ENCODE data around the gene TSPAN7. TPM values are rescaled to one million over a fixed set of nuclear protein-coding genes. Genes with fewer than 3 reads are reported as not detected.

TSPAN7 gene
- polyA plus RNA-seq, 6 donors from 2014 or later = 0.58 TPM; not detected in 5

- Mint-ChIP-seq H3K4me3 (peak overlapping the region; percentile 80 to 93 (median 88)), H3K36me3 (no peaks in the 10 kb centered on the region), H3K27me3 (peaks cover 0 to 10% (median 3%) of the 10 kb centered on the region in 3 donors), H3K9me3 (no peaks in the 10 kb centered on the region), H3K27ac (peak overlapping the region in 1 of 6 donors; percentile 83), H3K4me1 (peaks cover 0 to 8% (median 7%) of the 10 kb centered on the region in 3 donors)
- ATAC-seq (ENCODE audit: low read depth in 2 of 2) = no peak
- DNase-seq = no peak
Measured at GRCh38 chrX:38561951-38562719, 793 bp downstream of the TSPAN7 start.

DNA sequence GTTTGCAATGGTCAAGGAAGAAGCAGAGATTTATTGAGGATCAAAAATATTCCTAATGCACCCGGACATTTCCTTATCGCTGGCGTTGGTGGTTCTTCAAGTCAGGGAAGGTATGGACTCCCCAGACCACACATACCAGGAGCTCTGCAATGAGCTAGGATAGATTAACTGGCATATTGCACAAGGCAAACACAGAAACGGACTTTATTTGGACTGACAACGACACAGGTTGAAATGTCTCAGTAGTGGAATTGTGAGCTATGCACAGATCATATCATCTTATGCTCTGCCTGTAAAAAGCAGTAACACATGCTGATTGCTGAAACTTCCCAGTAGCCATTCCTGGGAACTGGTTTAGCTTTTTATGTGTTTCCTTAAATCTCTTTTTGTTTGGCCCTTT is 1.7 kb downstream of the TSPAN7 start:
- DNase-seq (no peak), ATAC-seq (ENCODE audit: low read depth in 2 of 2) (no peak)
- no peaks in the 10 kb centered on the region for H3K36me3 Mint-ChIP-seq
- H3K4me3 Mint-ChIP-seq = peak overlapping the region in 4 of 8 donors; percentile 9 to 84 (median 60)
- H3K4me1 Mint-ChIP-seq = peaks cover 0 to 8% (median 7%) of the 10 kb centered on the region in 3 donors
- H3K9me3 Mint-ChIP-seq = peaks cover 0 to 3% (median 0%) of the 10 kb centered on the region in 7 donors
- H3K27me3 Mint-ChIP-seq = peaks cover 0 to 10% (median 0%) of the 10 kb centered on the region in 3 donors
- peak overlapping the region in 1 of 6 donors; percentile 17 for H3K27ac Mint-ChIP-seq

GRCh38 chrX:38570396-38570795 is 9.1 kb downstream of the TSPAN7 start:
- Mint-ChIP-seq H3K27me3 (no peaks in the 10 kb centered on the region), H3K27ac (peak overlapping the region in 1 of 6 donors; percentile 18), H3K4me1 (no peaks in the 10 kb centered on the region), H3K36me3 (no peaks in the 10 kb centered on the region), H3K9me3 (peaks cover 0 to 8% (median 1%) of the 10 kb centered on the region in 7 donors), H3K4me3 (no peak overlapping the region)
- no peak for ATAC-seq (ENCODE audit: low read depth in 2 of 2)
- no peak for DNase-seq

DNA sequence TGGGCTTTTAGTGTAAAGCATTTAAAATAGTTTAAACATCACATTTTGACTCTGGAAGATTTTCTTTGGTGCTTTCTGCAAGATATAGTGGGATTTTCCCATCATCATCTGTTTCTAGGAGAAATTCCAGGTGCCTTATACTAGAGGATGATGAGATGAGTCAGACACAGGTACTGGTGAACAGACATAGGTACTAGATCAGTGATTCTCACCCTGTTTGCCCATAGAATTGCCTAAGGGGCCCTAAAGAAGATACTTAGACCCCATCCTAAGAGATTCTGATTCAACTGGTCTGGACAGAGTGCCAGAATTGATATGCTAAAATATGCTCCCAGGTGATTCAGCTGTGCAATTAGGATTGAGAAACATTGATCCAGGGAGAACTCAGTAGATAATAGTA is 9.7 kb downstream of the TSPAN7 start:
- no peak for DNase-seq

GRCh38 chrX:38574858-38575257 is 13.5 kb downstream of the TSPAN7 start:
- Mint-ChIP-seq H3K4me1 (no peaks in the 10 kb centered on the region), H3K27me3 (no peaks in the 10 kb centered on the region), H3K27ac (no peak overlapping the region), H3K4me3 (no peak overlapping the region), H3K36me3 (no peaks in the 10 kb centered on the region), H3K9me3 (peaks cover 0 to 2% (median 0%) of the 10 kb centered on the region in 7 donors)
- DNase-seq (no peak), ATAC-seq (ENCODE audit: low read depth in 2 of 2) (no peak)

More for the DNA sequence above, 9.7 kb downstream of the TSPAN7 start:
- Mint-ChIP-seq H3K27me3 (no peaks in the 10 kb centered on the region), H3K4me3 (no peak overlapping the region), H3K4me1 (no peaks in the 10 kb centered on the region), H3K9me3 (peaks cover 0 to 8% (median 1%) of the 10 kb centered on the region in 7 donors), H3K36me3 (no peaks in the 10 kb centered on the region), H3K27ac (no peak overlapping the region)
- ATAC-seq (ENCODE audit: low read depth in 2 of 2) = no peak

DNA sequence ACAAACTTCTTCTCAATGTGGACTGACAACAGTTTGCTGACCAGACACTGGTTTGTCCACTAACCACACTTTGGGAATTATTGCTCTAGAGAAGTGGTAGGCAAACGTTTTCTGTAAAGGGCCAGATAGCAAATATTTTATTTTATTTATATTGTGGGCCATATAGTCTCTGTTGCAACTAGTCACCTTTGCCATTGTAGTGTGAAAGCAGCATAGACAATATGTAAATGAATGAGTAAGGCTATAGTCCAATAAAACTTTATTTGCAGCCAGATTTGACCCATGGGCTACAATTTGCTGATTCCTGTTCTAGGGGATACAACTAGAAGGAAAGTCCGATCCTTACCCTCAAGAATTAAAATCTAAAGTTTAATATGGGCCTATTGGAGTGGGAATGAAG is 14.5 kb downstream of the TSPAN7 start:
- no peak for ATAC-seq (ENCODE audit: low read depth in 2 of 2)
- H3K9me3 Mint-ChIP-seq = peaks cover 0 to 2% (median 0%) of the 10 kb centered on the region in 7 donors
- no peak overlapping the region for H3K4me3 Mint-ChIP-seq
- H3K27me3 Mint-ChIP-seq = no peaks in the 10 kb centered on the region
- H3K36me3 Mint-ChIP-seq = no peaks in the 10 kb centered on the region
- H3K27ac Mint-ChIP-seq = no peak overlapping the region
- no peak for DNase-seq
- H3K4me1 Mint-ChIP-seq = no peaks in the 10 kb centered on the region

GRCh38 chrX:38577738-38578137 is 16.4 kb downstream of the TSPAN7 start:
- Mint-ChIP-seq H3K4me3 (no peak overlapping the region), H3K9me3 (peaks cover 0 to 2% (median 0%) of the 10 kb centered on the region in 7 donors), H3K27me3 (peaks cover 0 to 1% (median 0%) of the 10 kb centered on the region in 3 donors), H3K27ac (no peak overlapping the region), H3K36me3 (no peaks in the 10 kb centered on the region), H3K4me1 (no peaks in the 10 kb centered on the region)
- ATAC-seq (ENCODE audit: low read depth in 2 of 2) (no peak), DNase-seq (no peak)

- ATAC-seq (ENCODE audit: low read depth in 2 of 2) (no peak), DNase-seq (no peak)
- no peak overlapping the region for H3K4me3 Mint-ChIP-seq
- no peak overlapping the region for H3K27ac Mint-ChIP-seq
- peaks cover 0 to 6% (median 0%) of the 10 kb centered on the region in 3 donors for H3K27me3 Mint-ChIP-seq
- H3K4me1 Mint-ChIP-seq = no peaks in the 10 kb centered on the region
- no peaks in the 10 kb centered on the region for H3K36me3 Mint-ChIP-seq
- H3K9me3 Mint-ChIP-seq = peaks cover 0 to 2% (median 0%) of the 10 kb centered on the region in 7 donors
Measured at GRCh38 chrX:38578167-38578566, 16.8 kb downstream of the TSPAN7 start.

- peaks cover 0 to 1% (median 0%) of the 10 kb centered on the region in 7 donors for H3K9me3 Mint-ChIP-seq
- H3K27ac Mint-ChIP-seq = no peak overlapping the region
- ATAC-seq (ENCODE audit: low read depth in 2 of 2) (no peak), DNase-seq (no peak)
- no peaks in the 10 kb centered on the region for H3K36me3 Mint-ChIP-seq
- no peak overlapping the region for H3K4me3 Mint-ChIP-seq
- no peaks in the 10 kb centered on the region for H3K4me1 Mint-ChIP-seq
- peaks cover 0 to 7% (median 0%) of the 10 kb centered on the region in 3 donors for H3K27me3 Mint-ChIP-seq
Measured at GRCh38 chrX:38583181-38583580, 21.8 kb downstream of the TSPAN7 start.

DNA sequence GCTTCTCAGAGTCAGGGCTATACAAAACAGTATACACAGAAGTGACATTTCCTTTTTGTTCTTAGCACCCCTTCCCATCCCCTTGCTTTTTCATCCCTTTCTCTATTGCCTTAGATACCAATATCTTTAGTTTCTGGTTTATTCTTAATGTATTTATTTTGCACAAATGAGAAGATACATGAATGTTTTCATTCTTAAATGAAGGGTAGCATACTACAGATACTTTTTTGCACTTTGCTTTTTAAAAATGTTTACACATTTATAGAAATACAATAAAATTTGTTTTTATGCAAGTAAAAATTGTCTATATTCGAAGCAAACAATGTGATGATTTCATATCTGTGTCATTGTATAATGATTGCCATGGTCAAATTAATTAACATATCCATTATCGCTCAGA is 33.1 kb downstream of the TSPAN7 start:
- Mint-ChIP-seq H3K27me3 (peaks cover 0 to 10% (median 0%) of the 10 kb centered on the region in 3 donors), H3K4me1 (peaks cover 0 to 3% (median 0%) of the 10 kb centered on the region in 3 donors), H3K9me3 (peaks cover 0 to 21% (median 4%) of the 10 kb centered on the region in 7 donors), H3K36me3 (no peaks in the 10 kb centered on the region), H3K4me3 (no peak overlapping the region), H3K27ac (no peak overlapping the region)
- DNase-seq = no peak
- no peak for ATAC-seq (ENCODE audit: low read depth in 2 of 2)

- peaks cover 0 to 18% (median 4%) of the 10 kb centered on the region in 7 donors for H3K9me3 Mint-ChIP-seq
- ATAC-seq (ENCODE audit: low read depth in 2 of 2) = no peak
Measured at GRCh38 chrX:38595801-38596200, 34.5 kb downstream of the TSPAN7 start.

GRCh38 chrX:38596939-38597338 is 35.6 kb downstream of the TSPAN7 start:
- Mint-ChIP-seq H3K36me3 (no peaks in the 10 kb centered on the region), H3K9me3 (peaks cover 0 to 11% (median under 1%) of the 10 kb centered on the region in 7 donors), H3K4me1 (peaks cover 0 to under 1% (median 0%) of the 10 kb centered on the region in 3 donors), H3K4me3 (no peak overlapping the region), H3K27me3 (peaks cover 0 to 21% (median 0%) of the 10 kb centered on the region in 3 donors), H3K27ac (no peak overlapping the region)
- DNase-seq (no peak), ATAC-seq (ENCODE audit: low read depth in 2 of 2) (no peak)

More at GRCh38 chrX:38595801-38596200, 34.5 kb downstream of the TSPAN7 start:
- H3K27me3 Mint-ChIP-seq = peaks cover 0 to 21% (median 0%) of the 10 kb centered on the region in 3 donors
- H3K4me1 Mint-ChIP-seq = peaks cover 0 to 3% (median 0%) of the 10 kb centered on the region in 3 donors
- H3K36me3 Mint-ChIP-seq = no peaks in the 10 kb centered on the region
- DNase-seq = no peak
- no peak overlapping the region for H3K27ac Mint-ChIP-seq
- H3K4me3 Mint-ChIP-seq = no peak overlapping the region

DNA sequence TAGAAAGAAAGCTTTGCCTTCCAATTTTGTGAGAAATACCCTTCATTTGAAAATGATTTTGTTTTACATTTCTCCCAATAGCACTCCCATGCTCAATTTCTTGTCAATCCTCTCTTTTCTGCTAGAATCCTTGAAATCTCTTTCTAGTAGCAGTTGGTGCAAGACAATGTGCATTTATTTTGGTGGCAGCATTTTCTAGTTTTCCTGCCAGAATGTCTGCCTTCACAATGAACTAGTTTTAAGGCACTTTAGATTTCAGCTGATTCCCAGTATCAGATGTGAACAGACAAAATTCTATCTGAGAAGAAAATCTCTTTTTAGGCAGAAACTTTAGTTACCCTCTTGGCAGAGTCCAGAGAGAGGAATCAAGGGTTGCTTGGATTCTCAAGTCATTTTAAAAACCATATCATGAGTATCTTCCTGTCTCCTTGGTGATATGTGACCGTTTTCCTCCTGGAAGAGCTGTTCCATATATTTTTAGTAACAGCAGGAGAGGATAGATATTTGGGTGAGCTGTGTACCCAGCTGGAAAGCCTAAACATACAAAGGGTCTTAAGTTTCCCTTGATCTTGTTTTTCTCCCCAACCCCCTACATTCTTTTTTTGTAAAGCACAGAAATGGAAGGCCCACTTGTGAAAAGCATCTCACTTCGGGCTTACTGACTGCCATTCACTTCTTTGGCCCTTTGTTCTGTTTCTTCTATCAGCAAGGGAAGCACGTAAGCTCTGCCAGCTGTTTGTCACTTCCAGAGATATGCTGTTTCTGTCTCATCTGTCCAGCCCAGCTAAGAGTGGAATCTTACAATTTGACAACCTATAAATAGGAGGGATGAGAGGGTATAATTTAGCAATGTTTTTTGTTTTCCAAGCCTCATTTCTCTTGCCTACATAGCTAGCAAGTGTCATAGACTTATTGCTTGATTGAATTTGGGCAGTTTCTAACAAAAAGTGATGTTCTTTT is 38.7 kb downstream of the TSPAN7 start:
- Mint-ChIP-seq H3K4me3 (no peak overlapping the region), H3K9me3 (peaks cover 0 to 6% (median 0%) of the 10 kb centered on the region in 7 donors)

More for the DNA sequence above, 38.7 kb downstream of the TSPAN7 start:
- no peak for ATAC-seq (ENCODE audit: low read depth in 2 of 2)
- Mint-ChIP-seq H3K27ac (no peak overlapping the region), H3K36me3 (no peaks in the 10 kb centered on the region), H3K4me1 (no peaks in the 10 kb centered on the region), H3K27me3 (peaks cover 0 to 21% (median 0%) of the 10 kb centered on the region in 3 donors)
- DNase-seq = no peak

Measured in naive B cell (primary cell).